GM18505 (cell line): ENCODE measurements around the gene TAP2.
"Not testable (repeated sequence)": the region's sequence is repeated elsewhere in the genome, so short reads cannot be mapped to it uniquely, and the experiment has no call there.

Source experiments
- ATAC-seq: cut with Tn5 transposase; IDR thresholded peaks from one replicate; pipeline ENCODE4 v1.9.1; 2021; ENCODE audit not compliant: unreplicated experiment
- POLR2A ChIP-seq: IDR thresholded peaks from 4 replicates; pipeline ENCODE4 v1.6.1; 2011; ENCODE audit warnings: borderline replicate concordance; ENCODE audit not compliant: insufficient read depth, insufficient read length; ENCODE audit errors: extremely low read depth

The TAP2 gene

DNA sequence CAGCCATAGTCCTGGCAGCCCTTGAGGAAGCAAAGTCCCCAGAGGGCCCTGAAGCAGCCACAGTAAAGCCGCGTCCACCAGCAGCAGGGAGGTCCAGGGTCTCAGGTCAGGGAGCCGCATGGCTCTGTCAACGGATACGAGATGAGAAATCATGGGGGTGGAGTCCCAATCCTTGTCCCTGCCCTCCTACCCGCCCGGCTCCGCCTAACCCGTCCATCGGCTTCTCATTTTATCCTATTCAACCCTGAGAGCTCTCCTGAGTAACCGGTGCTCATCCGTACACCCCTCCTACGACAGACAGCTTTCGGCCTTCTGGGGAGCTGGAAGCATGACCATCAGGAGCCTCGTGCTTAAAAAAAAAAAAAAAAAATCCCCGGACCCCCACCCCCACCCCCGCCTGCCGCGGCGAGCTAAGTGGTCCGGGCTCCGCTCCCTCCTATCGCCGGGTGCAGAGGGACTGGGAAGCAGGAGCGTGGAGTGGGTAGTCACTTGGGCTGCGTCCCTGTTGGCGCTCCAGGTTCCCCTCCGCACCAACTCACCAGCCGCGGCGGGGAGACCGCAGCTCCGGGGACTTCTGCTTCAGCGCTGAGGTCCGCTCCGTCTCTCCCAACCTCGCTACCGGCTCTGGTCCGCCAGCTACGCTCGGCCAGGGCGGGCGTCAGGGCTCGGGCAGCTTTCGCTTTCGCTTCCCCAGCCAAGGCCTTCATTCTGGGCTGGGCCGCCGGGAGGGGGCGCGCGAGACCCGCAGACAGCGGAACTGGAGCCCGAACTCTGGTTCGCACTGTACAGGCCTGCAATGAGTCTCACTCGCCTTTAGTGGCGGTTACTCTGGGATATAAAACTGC, at the start of gene TAP2:
TAP2 (minus strand) TSS at position 626 of the 845 bp plus-strand sequence; CDS start at position 120, 506 bp downstream.
- peak; percentile 81 for ATAC-seq
- TF ChIP-seq POLR2A = peak; percentile 81

DNA sequence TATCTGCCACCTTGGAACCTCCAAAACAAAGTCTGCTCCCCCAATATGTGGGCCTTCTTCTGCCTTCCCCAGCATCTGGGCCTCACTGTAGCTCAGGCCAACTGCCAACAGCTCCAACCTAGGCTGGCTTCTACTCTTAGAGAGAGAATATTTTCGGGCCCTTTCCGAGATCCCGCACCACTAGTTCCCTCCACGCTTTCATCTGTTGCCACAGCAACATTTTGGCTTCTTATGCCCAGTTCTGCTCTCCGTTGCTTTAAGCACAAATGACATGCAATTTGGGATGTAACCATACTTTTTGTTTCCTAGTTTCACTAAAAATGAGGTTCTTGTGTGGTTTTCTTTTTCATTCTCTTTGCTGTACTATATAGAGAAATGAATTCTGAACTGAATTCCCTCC, 49.1 kb upstream of the TAP2 start:
- TF ChIP-seq POLR2A = no peak
- ATAC-seq = no peak

DNA sequence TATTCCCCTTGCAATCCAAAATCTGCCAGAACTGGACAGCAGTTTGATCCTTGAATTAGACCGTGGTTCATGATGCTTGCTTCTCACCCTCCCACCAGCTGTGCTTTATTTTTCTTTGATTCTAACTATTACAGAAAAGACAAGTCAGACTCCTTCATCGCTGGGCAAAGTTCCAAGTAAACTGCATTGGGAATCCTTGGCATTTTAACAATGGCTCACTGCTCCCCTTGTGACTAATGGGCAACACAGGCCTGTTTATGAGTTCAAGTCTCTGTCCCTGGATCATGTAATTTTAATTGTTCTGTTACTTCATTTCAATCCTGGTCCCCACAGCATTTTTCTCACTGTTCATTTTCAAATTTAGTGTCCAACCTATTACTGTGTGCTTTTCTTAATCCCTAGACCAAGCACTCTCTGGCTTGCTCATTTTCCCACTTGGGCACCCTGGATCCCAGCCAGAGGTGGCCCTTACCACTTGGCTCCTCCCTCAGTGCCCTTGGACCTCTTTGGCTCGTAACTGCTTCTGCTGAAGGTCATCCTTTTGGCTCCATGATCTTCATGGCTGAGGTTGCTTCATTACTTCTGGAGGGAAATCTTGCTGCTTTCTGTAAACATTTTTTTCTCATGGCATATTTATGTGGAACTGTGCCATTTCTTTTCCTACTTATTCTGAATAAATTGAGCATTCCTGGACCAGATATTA, 48.3 kb upstream of the TAP2 start:
- no peak for TF ChIP-seq POLR2A
- ATAC-seq = no peak

DNA sequence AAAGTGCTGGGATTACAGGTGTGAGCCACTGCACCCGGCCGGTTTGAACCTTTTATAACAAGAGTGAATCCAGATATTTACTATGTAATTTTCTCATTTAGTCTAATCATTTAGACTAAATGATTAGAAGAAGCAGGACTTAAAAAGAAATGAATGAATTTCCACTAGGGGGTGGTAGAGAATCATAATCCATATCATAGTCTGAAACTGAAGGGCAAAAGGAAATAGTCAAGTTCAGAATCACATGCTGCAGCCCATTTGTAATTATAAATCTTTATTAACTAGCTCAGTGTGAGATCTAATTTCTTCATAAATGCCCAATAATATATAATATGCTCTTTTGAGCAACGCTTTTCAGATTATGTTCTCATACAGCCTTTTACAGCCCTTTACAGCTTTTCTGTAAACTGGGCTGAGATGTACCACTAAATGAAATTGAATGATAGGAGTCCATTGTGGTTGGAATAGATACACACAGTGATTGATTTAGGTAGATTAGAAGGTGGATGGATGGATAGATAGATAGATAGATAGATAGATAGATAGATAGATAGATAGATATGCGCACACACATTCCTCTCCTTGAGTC, 47.3 kb upstream of the TAP2 start:
- ATAC-seq = no peak
- no peak for TF ChIP-seq POLR2A

DNA sequence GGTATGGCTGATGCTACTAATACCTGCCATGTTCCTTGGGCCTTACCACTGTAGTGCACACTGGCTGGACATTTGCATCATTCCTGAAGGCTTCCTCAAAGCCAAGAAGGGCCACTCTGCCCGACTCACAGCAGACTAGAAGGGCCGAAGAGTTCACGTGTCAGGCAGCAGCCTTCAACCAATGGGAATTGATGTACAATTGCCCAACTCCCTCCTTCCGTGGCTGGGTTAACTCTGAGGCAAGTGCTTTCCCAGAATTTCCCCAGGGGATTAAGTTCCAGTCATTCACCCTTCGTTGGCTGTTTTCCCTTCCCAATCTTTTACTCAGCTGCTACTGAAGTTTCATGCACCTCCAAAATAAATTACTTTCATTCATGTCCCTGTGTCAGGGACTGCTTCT, 45.2 kb upstream of the TAP2 start:
- ATAC-seq = no peak
- no peak for TF ChIP-seq POLR2A

DNA sequence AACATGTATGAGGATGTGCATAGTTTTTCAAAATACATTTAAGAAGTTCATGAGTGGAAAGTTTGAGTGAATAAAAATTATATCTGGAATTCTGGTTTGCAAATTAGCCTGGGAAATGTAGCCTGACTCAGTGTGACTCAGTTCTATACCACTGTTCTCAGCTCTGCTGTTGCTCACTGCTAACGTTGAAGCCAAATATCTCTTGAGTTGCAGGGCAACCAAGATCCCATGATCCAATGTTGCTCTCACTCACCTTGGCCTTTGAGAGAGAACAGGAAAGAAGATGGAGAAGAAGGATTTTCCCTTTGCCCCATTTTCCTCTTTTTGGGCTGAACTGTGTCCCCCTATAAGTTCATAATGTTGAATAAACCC, 44.3 kb upstream of the TAP2 start:
- ATAC-seq = no peak
- TF ChIP-seq POLR2A = no peak

DNA sequence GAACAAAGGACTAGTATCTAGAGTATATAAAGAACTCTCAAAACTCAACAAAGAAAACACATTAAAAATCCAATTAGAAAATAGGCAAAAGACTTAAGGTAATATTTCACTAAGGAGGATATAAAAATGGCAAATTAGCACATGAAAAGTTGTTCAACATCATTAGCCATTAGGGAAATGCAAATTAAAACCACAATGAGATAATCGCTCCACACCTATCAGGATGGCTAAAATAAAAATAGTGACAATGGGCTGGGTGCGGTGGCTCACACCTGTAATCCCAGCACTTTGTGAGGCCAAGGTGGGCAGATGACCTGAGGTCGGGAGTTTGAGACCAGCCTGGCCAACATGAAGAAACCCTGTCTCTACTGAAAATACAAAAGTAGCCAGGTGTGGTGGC, 42.4 kb upstream of the TAP2 start:
- not testable (repeated sequence) for ATAC-seq

DNA sequence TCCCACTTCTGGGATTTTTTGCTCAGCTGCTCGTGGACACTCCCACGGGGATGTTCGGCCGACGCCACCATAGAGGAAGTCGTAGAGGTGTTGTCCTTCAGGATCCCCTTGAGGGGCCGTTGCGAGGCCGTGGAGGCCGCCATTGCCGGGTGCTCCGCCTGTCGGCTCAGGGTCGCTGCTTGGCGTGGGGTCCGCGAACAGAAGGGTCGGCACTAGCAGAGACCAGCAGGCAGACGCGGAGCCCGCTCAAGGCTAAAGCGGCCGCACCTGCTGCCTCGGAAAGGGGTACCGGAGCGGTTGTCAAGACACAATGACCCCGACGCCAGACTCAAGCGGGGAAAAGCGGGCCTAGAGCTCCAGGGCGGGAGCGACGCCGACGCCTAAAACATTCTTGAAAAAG, 41.2 kb upstream of the TAP2 start:
- no peak for TF ChIP-seq POLR2A
- ATAC-seq = no peak

DNA sequence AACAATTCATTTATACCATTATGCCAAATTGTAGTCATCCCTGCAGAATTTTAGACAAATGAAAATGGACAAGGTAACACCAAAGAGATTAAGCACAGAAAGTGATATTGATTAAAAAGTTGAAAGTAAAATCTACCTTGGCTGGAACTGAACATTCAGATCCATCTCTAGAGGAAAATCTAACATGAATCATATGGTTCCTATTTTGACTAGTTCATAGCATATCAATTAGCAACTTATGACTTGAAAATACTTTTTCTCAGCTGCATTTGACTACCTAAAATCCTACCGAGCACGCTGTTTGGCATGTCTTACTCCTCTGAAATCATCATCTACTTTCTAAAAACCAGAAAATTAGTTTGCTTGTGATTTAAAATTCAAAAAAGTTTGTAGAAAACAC, 38.1 kb upstream of the TAP2 start:
- ATAC-seq = no peak
- no peak for TF ChIP-seq POLR2A

DNA sequence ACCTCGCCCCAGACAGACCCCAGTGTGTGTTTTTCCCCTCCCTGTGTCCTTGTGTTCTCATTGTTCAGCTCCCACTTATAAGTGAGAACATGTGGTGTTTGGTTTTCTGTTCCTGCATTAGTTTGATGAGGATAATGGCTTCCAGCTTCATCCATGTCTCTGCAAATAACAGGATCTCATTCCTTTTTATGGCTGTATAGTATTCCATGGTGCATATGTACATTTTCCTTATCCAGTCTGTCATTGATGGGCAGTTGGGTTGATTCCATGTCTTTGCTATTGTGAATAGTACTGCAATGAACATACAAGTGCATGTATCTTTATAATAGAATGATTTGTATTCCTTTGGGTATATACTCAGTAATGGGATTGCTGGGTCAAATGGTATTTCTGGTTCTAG, 35.4 kb upstream of the TAP2 start:
- ATAC-seq = not testable (repeated sequence)

DNA sequence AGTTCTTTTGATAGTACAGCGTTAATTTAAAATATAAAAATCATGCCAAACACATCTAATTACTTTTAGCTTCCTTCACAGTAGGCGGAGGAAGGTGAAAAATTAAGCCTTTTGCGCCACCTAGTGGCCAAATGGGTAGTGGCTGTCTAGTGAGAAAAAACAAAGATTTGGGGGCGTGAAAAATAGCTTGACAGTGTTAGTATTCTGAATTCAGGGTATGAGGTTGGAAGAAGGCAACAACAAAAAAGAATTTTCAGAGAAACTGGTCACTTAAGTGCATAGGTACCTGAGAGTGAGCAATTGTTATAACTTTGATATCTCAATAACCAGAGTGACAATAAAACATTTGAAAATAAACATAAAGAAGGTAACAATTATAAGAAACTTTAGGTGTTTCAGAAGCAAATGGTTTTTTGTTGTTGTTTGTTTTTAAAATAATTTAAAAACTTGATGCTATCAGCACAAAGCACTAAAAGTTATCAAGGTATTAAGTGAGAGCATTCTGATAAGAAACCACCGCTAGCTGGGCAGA, 29.8 kb upstream of the TAP2 start:
- no peak for TF ChIP-seq POLR2A
- ATAC-seq = no peak

DNA sequence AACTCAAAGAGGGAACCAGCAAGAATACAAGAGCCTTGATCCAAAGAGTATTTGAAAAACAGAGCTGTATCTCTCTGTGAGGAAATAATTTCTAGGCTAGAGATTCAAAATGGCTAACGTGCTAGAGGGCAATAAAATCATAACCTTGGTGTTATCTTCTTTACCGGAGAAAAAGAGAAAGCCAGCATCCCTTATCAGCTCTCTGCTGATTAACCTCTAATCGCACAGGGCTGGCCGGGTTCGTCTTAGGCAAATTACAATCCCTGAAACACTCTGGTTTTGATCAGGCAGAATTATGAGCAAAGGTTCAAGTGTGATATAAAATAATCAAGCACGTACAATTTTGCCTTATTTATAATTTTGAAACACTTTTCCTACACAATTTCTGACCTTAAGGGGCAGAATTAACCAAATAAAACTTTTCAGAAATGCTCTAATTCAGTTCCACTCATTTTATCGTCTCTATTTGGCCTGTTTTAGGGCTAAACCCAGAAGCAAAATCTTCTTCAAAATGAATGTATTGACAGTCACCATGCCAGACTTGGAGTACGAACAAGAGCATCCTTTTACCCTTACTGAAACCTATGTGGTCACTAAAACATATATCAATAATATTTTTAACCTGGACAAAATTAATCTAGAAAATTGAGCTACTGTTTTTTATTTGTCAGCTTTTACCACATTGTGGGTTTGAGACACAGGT, 29.2 kb upstream of the TAP2 start:
- ATAC-seq = no peak
- TF ChIP-seq POLR2A = no peak

DNA sequence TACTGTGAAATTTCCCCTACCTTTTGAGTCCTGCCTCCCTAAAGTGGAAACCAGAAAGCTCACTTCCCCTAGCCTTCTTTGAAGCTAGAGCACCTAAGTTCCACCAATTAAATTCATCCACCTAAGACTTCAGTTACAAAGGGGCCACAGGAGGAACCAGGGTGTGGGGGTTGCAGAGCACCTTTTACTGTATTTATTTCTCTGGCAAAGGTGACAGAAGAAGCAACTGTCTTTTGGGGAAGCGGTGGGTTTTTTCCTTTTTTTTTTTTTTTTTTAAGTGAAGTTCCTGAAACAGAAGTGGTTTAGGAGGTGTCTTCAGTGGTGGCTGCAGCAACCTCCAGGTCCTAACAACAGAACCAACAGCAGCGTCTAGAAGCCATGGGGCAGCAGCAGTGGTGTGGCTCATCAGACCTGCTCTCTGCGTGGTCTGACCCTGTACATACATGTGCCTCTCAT, 28.5 kb upstream of the TAP2 start:
- peak; percentile 39 for TF ChIP-seq POLR2A
- ATAC-seq = no peak
